Calu3 (cell line): Measurements from ENCODE around the gene TFB2M. TPM values are rescaled to one million over a fixed set of nuclear protein-coding genes. Genes with fewer than 3 reads are reported as not detected.

ENCODE experiments used
- BruUV-seq: library from RNA; stranded (reverse); fragments of 400-500 nt; replicated peaks from 2 replicates; lab custom pipeline; 2021; lab: Mats Ljungman, UMichigan
- CTCF ChIA-PET: fragments of 300-600 bp; sonication (Branson Sonifier 250); formaldehyde crosslinking; loops from one replicate; lab custom pipeline; 2022; ENCODE audit warnings: antibody characterized with exemption; lab: Charles Lee
- DNase-seq: peaks from one replicate; pipeline ENCODE4 v3.0.0; 2022
- H3K27ac Mint-ChIP-seq: one replicate; pipeline ENCODE4 v1.8.0; 2022; ENCODE audit warnings: mixed read lengths; ENCODE audit not compliant: unreplicated experiment
- H3K27me3 Mint-ChIP-seq: one replicate; pipeline ENCODE4 v1.8.0; 2022; ENCODE audit warnings: mixed read lengths; ENCODE audit not compliant: unreplicated experiment
- H3K36me3 Mint-ChIP-seq: one replicate; pipeline ENCODE4 v1.8.0; 2022; ENCODE audit warnings: mild to moderate bottlenecking, moderate library complexity, mixed read lengths; ENCODE audit not compliant: insufficient read depth, unreplicated experiment
- H3K4me1 Mint-ChIP-seq: one replicate; pipeline ENCODE4 v1.8.0; 2022; ENCODE audit warnings: mild to moderate bottlenecking, low read depth, mixed read lengths; ENCODE audit not compliant: unreplicated experiment
- H3K4me3 Mint-ChIP-seq: one replicate; pipeline ENCODE4 v1.8.0; 2022; ENCODE audit warnings: mild to moderate bottlenecking, low read depth, moderate library complexity, mixed read lengths; ENCODE audit not compliant: unreplicated experiment
- H3K9me3 Mint-ChIP-seq: one replicate; pipeline ENCODE4 v1.8.0; 2022; ENCODE audit warnings: low read depth, mixed read lengths; ENCODE audit not compliant: unreplicated experiment
- intact Hi-C: fragments of 100-400 bp; cut with micrococcal nuclease; formaldehyde crosslinking; loops from one replicate; pipeline ENCODE4 v1.10.0; 2022; ENCODE audit not compliant: unreplicated experiment
- total RNA-seq: library from RNA; stranded (reverse); gene quantifications from 2 replicates; pipeline ENCODE4 v1.2.3, GENCODE V29; 2022
- TF ChIP-seq, protein P1 (sequence below): fragments of 200-600 bp; IDR thresholded peaks from one replicate; pipeline ENCODE4 v1.8.0; 2022; ENCODE audit warnings: antibody characterized with exemption; ENCODE audit not compliant: unreplicated experiment

Gene TFB2M
- total RNA-seq, 1 experiment from 2014 or later: 23.0 TPM

DNA sequence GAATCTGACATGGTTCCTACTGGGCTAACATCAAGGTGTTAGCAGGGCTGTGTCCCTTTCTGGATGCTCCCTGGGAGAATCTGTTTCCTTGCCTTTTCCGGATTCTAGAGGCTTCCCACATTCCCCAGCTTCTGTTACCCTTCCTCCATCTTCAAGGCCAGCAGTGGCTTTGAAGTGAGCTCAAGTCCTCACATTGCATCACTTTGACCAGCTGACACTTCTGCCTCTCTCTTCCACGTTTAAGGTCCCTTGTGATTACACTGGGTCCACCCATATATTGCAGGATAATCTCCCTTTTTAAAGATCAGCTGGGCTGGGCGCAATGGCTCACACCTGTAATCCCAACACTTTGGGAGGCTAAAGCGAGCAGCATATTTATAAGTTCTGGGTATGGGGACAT, 33.3 kb upstream of the TFB2M start:
- no TSS peak for BruUV-seq

DNA sequence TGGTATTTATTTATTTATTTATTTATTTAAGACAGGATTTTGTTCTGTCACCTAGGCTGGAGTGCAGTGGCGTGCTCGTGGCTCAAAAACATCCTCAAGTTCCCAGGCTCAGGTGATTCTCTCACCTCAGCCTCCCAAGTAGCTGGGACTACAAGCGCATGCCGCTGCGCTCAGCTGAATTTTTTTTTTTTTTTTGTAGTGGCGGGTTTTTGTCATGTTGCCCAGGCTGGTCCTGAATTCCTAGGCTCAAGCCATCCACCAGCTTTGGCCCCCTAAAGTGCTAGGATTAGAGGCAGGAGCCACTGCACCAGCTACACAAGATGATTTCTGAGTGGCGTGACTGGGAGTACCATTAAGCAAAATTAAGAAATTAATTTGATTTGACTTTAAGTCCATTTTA, 31.9 kb upstream of the TFB2M start:
- BruUV-seq: no TSS peak

More for the DNA sequence above, 33.3 kb upstream of the TFB2M start:
- CTCF ChIA-PET: interaction anchor here (0.6 to 1.2 kb wide), 2 partner anchors 9 to 1544 kb away, joined by 3 read pairs; no protein-coding TSS in a partner anchor
- Mint-ChIP-seq H3K27ac (no peak overlapping the region), H3K4me1 (peaks cover 14% of the 10 kb centered on the region), H3K36me3 (no peaks in the 10 kb centered on the region), H3K27me3 (no peaks in the 10 kb centered on the region), H3K4me3 (no peak overlapping the region), H3K9me3 (peaks cover 4% of the 10 kb centered on the region)
- TF ChIP-seq, protein P1, sequence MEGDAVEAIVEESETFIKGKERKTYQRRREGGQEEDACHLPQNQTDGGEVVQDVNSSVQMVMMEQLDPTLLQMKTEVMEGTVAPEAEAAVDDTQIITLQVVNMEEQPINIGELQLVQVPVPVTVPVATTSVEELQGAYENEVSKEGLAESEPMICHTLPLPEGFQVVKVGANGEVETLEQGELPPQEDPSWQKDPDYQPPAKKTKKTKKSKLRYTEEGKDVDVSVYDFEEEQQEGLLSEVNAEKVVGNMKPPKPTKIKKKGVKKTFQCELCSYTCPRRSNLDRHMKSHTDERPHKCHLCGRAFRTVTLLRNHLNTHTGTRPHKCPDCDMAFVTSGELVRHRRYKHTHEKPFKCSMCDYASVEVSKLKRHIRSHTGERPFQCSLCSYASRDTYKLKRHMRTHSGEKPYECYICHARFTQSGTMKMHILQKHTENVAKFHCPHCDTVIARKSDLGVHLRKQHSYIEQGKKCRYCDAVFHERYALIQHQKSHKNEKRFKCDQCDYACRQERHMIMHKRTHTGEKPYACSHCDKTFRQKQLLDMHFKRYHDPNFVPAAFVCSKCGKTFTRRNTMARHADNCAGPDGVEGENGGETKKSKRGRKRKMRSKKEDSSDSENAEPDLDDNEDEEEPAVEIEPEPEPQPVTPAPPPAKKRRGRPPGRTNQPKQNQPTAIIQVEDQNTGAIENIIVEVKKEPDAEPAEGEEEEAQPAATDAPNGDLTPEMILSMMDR: no peak
- intact Hi-C loops: no loop called here
- no peak for DNase-seq

DNA sequence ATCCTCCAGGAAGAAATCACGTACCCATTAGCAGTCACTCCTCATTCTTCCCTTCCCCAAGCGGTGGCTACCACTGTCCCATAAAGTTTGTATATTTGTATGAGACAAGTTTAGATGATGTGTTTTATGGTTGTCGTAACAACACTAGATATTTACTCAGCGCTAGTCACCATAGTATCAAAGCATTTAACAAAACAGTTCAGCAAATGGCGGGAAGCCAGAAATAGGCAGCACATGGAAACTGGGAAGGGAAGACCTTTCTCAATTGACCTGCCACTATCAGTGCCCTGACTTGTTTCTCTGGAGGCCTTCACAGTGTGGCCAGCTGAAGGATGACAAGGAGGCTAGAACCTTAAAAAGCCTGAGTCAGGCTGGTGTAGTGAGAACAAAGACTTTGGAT, 31.3 kb upstream of the TFB2M start:
- BruUV-seq: no TSS peak
- CTCF ChIA-PET: no interaction called here
- H3K4me1 Mint-ChIP-seq: peaks cover 14% of the 10 kb centered on the region
- TF ChIP-seq, protein P1: no peak
- no peak overlapping the region for H3K27ac Mint-ChIP-seq
- H3K36me3 Mint-ChIP-seq: no peaks in the 10 kb centered on the region
- no peak for DNase-seq
- H3K9me3 Mint-ChIP-seq: no peaks in the 10 kb centered on the region
- no peaks in the 10 kb centered on the region for H3K27me3 Mint-ChIP-seq
- intact Hi-C loops: no loop called here
- no peak overlapping the region for H3K4me3 Mint-ChIP-seq

More for the DNA sequence above, 31.9 kb upstream of the TFB2M start:
- Mint-ChIP-seq H3K9me3 (no peaks in the 10 kb centered on the region), H3K27ac (no peak overlapping the region), H3K27me3 (no peaks in the 10 kb centered on the region), H3K36me3 (no peaks in the 10 kb centered on the region), H3K4me1 (peaks cover 14% of the 10 kb centered on the region), H3K4me3 (no peak overlapping the region)
- CTCF ChIA-PET: no interaction called here
- no peak for DNase-seq
- intact Hi-C loops: no loop called here
- TF ChIP-seq, protein P1: no peak

DNA sequence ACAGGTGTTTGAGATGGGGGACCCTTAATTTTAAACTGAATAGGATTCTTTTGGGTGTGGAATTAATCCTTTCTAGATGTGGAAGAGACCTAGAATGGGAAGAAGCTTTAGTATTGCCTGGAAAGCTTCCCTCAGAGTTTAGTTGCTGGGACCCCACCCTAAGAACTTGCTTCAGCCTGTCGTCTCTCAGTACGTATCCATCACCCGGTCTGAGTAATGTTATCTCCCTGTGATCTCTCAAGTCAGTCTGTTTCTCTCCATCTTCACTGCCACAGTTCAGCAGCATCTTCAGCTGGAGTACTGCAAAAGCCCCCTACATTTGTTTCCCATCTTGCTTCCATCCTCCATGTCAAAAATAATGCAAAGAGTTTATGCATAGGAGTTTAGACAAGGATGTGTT, 29.1 kb upstream of the TFB2M start:
- no peak for DNase-seq
- Mint-ChIP-seq H3K4me3 (no peak overlapping the region), H3K27me3 (no peaks in the 10 kb centered on the region), H3K4me1 (peaks cover 7% of the 10 kb centered on the region), H3K27ac (no peak overlapping the region), H3K9me3 (no peaks in the 10 kb centered on the region), H3K36me3 (no peaks in the 10 kb centered on the region)
- CTCF ChIA-PET: interaction anchor here (0.6 kb wide), 1 partner anchor 146 kb away, joined by 3 read pairs; no protein-coding TSS in a partner anchor
- BruUV-seq: no TSS peak
- intact Hi-C loops: no loop called here
- TF ChIP-seq, protein P1: no peak
